Activated CD8-positive, alpha-beta memory T cell treated with anti-CD3 and anti-CD28 coated beads, Interleukin-2, amount 50 U/mL, for 24 hours (primary cell): ENCODE measurements around the gene UNC79.
"Not testable (repeated sequence)": the region's sequence is repeated elsewhere in the genome, so short reads cannot be mapped to it uniquely, and the experiment has no call there.

Source experiments
- DNase-seq: peaks from one replicate; pipeline ENCODE4 v3.0.0-alpha.2; 2020; ENCODE audit errors: extremely low read depth

The UNC79 gene

DNA sequence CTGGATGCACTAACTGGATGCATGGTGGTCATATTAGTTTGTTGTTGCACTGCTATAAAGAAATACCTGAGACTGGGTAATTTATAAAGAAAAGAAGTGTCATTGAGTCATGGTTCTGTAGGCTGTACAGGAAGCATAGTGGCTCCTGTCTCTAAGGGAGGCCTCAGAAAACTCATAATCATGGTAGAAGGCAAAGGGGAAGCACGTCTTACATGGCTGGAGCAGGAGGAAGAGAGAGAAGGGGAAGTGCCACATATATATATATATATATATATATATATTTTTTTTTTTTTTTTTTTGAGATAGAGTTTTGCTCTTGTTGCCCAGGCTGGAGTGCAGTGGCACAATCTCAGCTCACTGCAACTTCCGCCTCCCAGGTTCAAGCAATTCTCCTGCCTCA lies 62.9 kb downstream of the UNC79 start:
- DNase-seq, result not testable (repeated sequence)

DNA sequence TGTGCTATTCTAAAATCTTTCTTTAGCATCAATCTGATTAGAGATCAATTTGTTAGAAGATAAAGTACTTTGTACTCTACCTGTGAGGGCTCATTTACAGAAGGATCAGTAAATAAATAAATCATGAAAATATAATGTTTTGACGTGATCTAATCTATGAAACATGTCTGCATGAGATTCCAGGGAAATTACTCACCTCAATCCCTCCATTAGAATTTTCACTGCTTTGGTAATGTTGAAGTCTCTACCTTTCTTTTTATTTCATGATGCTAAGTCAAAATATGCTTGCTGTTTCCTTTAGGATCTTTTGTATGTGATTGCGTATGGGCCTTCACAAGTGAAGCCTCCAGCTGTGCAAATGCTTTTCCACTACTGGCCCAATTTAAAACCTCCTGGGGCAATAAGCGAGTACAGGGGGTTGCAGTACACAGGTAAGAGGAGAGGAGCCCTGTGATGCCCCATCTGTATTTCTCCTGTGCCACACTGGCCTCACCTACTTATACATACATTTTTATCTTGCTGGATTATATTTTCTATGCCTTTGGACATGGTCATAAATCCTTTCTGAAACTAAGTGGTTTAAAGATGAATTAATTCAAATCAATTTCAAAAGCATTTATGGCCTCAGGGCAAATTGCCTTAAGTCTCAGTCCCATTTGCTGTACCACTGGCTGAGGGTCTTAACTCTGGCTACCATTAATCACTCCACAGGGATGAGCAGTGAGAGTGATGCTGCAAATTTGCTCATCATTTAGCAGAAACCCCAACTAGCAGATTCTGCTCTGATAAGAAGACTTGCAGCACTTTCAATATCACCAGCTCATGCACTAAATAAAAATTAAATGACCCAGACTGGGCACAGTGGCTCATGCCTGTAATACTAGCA lies 66.4 kb downstream of the UNC79 start:
- no peak for DNase-seq

- DNase-seq, result no peak
These were observed 79.3 kb downstream of the UNC79 start for GRCh38 chr14:93510056-93510455.

- no peak for DNase-seq
These were observed 80.3 kb downstream of the UNC79 start for GRCh38 chr14:93511001-93511400.

- no peak for DNase-seq
These were observed 89.4 kb downstream of the UNC79 start for GRCh38 chr14:93520053-93520607.

GRCh38 chr14:93522221-93522620 lies 91.5 kb downstream of the UNC79 start:
- DNase-seq, result no peak

DNA sequence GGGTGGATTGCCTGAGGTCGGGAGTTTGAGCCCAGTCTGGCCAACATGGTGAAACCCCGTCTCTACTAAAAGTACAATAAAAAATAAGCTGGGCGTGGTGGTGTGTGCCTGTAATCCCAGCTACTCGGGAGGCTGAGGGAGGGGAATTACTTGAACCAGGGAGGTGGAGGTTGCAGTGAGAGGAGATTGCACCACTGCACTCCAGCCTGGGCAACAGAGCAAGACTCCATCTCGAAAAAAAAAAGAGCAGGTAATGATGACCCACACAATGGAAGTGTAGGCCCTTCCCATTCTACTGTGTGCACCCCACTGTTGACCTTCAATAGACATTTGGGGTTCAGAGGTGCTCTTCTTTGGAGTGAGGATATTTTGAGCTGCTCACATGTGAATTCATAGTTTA lies 94.5 kb downstream of the UNC79 start:
- not testable (repeated sequence) for DNase-seq

DNA sequence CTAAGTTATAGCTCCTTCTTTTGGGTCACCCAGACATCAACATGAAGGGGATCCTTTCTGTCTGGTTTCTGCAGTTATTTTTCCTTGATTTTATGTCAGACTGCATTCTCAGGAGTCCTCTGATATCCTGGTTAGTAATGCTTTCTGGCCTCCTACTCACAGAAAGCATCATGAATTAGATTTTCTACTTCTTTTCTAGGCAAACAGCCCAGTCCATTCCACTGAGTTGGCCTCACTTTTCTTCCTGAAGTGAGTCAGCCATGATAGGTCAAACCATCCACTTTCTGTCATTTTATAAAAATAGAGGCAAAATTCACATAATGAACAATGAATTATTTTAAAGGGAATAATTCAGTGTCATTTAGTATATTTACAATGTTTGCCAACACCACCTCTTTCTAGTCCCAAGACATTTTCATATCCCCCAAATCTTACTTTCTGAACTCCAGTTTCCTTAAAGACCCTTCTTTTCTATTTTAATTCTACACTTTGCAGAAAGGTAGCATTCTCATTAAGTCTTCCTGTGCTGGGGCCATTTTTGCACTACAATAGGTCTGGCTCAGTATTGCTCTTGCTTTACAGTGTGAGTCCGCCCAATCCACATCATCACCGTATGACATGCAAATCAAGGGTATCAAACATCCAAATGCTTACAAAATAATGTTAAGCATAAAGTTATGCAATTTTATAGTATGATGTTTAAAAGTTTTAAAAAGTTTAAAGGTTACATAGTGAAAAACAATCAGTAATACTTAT lies 95.1 kb downstream of the UNC79 start:
- DNase-seq, result no peak

DNA sequence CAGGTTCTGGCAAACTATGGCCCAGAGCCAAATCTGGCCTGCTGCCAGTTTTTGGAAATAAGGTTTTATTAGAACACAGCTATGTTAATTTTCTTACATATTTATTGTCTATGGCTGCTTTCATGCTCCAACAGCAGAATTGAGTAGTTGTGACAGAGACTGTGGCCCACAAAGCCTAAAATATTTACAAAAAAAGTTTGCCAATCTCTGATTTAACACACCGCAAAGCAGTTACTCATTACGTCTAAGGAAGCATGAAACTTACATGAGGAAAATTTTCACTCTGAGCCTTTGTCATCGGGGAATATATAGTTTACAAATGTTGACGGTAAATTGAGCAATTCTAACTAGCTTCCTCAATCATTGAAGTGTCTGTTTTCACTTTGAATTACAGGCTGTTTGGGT lies 96.5 kb downstream of the UNC79 start:
- no peak for DNase-seq

DNA sequence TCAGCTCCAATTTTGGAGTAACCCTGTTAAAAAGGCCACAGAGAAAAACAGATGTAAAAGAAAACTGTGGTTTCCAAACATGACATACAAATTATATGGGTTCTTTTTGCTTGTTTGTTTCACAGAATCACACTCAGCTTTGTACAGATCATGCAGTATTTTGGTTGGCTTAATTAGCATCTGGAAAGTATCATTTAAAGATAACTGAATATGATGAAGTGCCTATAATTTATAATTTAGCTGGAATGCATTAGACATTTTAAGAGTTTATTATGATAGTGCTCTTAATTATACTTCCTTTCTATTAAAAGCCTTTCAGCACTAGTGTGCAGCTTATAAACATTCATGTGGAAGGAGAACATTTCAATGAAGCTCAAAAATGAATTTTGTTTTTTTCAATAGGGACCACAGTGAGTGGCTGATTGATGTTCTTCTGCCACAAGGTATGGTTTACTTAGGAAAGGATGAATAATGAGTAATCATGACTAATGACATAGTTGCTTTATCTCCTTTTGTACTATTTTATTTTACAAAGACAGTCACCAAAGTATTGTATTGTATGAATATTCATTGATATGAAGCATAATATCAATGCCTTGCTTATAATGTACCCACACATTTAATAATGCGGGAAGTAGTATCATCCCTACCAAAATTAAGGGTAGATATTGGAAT lies 98.3 kb downstream of the UNC79 start:
- no peak for DNase-seq

DNA sequence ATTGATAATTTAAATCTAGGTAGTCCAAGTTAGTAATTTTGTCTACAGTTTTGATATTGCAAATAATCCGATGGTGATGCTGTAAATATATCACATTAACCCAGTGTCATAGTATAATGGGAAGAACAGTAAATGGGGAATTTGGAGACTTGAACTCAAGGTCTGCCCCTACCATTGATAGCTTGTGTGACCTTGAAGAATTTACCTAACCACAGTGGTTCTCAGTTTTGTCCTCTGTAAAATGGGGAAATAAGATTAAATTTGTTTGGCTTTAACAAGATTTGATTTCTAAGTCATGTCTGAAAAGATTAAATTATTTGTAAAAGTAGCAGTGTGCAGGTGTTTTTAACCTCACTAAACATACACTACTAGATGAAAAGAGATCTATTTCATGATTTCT lies 100.9 kb downstream of the UNC79 start:
- no peak for DNase-seq

DNA sequence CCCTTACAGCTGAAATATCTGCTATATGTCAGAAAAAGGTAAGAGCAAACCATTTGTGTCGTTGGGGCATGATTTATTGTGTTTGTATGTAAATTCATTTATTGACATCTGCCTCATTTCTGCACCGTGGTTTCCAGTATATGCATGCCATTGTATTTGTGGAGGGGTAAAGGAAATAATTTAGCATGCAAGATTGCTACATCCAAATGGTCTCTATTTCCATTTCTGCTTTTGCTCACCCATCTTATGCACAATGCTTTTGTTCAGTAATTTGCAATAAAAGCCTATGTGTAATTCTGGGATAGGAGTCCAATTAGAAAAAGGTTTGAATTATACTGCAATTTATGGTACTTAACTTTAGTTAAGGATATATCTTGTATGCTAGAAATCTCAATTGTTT lies 101.8 kb downstream of the UNC79 start:
- no peak for DNase-seq

GRCh38 chr14:93533437-93533836 lies 102.7 kb downstream of the UNC79 start:
- no peak for DNase-seq

- no peak for DNase-seq
These were observed 103.1 kb downstream of the UNC79 start for GRCh38 chr14:93533842-93534241.

- DNase-seq, result no peak
These were observed 104.8 kb downstream of the UNC79 start for GRCh38 chr14:93535537-93535936.

DNA sequence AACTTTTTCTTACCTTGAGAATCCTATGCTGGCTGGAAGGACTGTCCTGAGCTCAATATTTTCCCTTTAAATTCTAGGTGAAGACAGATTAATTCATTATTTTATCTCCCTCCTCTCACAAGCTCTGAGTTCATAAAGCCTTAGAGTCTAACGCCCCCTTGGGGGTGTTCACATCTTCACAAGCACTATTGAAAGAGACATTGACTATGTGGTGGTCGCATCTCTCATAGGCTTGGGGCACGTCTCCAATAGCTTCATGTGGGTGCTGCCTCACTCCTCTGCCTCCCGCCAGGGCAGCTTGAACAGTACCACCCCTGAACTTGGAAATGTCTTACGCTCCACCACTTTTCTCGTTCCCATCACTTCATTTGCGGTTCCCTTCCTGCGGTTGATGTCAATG lies 106.2 kb downstream of the UNC79 start:
- no peak for DNase-seq

- no peak for DNase-seq
These were observed 107.2 kb downstream of the UNC79 start for GRCh38 chr14:93537951-93538350.

- DNase-seq, result no peak
These were observed 107.7 kb downstream of the UNC79 start for GRCh38 chr14:93538413-93538812.

DNA sequence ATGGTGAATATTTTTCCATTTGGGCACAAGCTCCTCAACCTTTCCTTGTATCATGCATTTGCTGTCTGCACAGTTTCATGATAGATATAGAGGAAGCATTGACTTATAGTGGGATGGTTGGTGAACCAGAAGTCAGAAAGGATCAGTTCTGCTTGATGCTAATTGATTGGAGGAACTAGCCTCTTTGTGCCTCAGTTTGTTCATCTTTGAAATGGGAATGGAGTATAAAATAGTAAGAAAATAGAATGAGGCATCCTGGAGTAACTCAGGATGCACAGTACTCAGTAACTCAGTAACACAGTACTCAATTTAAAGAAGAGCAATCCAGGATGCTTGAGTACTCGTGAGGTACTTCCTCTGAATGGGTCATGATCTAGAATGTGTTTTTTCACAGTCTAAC lies 109.5 kb downstream of the UNC79 start:
- no peak for DNase-seq

- DNase-seq, result no peak
These were observed 113.0 kb downstream of the UNC79 start for GRCh38 chr14:93543766-93544165.

DNA sequence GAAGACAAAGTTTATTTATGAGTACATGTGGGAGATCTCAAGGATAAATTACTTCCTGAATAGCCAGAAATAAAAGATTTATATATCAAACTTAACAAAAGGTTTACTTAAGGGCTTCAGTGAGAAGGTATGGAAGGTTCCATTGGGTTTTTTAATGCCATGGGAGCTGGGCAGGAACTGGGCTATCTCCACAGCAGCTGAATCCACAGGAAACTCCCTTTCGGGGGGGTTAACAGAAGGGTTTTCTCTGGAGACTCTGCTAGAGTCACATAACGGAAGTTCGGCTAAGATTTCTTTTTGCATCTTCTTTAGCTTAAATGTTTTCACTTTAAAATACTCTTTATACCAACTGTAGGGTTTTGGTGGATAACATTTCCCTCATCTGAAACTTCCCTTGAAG lies 113.5 kb downstream of the UNC79 start:
- DNase-seq, result no peak

- no peak for DNase-seq
These were observed 115.9 kb downstream of the UNC79 start for GRCh38 chr14:93546642-93547041.
